ENCODE measurements around the gene CTU1. TPM values are rescaled to one million over a fixed set of nuclear protein-coding genes. Genes with fewer than 3 reads are reported as not detected.

CTU1 gene
- total RNA-seq, 6 experiments from 2014 or later, result 5.0 to 8.9 (median 5.9) TPM

- TF ChIP-seq, protein P1, sequence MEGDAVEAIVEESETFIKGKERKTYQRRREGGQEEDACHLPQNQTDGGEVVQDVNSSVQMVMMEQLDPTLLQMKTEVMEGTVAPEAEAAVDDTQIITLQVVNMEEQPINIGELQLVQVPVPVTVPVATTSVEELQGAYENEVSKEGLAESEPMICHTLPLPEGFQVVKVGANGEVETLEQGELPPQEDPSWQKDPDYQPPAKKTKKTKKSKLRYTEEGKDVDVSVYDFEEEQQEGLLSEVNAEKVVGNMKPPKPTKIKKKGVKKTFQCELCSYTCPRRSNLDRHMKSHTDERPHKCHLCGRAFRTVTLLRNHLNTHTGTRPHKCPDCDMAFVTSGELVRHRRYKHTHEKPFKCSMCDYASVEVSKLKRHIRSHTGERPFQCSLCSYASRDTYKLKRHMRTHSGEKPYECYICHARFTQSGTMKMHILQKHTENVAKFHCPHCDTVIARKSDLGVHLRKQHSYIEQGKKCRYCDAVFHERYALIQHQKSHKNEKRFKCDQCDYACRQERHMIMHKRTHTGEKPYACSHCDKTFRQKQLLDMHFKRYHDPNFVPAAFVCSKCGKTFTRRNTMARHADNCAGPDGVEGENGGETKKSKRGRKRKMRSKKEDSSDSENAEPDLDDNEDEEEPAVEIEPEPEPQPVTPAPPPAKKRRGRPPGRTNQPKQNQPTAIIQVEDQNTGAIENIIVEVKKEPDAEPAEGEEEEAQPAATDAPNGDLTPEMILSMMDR (IDR thresholded peaks at IDR 0.05), result no peak
- peaks cover 29% of the 10 kb centered on the region for H3K9me3 Mint-ChIP-seq
- H3K27ac Mint-ChIP-seq, result no peak overlapping the region
- H3K4me3 Mint-ChIP-seq, result no peak overlapping the region
- H3K27me3 Mint-ChIP-seq (ENCODE audit: insufficient read depth), result peaks cover 7% of the 10 kb centered on the region
- peaks cover 5% of the 10 kb centered on the region; the same call in 1 of the 2 replicates for H3K36me3 Mint-ChIP-seq (ENCODE audit: low read depth)
- DNase-seq, result no peak
- H3K4me1 Mint-ChIP-seq (ENCODE audit: low read depth), result no peaks in the 10 kb centered on the region
Measured at GRCh38 chr19:51065221-51065960, 42.8 kb downstream of the CTU1 start.

DNA sequence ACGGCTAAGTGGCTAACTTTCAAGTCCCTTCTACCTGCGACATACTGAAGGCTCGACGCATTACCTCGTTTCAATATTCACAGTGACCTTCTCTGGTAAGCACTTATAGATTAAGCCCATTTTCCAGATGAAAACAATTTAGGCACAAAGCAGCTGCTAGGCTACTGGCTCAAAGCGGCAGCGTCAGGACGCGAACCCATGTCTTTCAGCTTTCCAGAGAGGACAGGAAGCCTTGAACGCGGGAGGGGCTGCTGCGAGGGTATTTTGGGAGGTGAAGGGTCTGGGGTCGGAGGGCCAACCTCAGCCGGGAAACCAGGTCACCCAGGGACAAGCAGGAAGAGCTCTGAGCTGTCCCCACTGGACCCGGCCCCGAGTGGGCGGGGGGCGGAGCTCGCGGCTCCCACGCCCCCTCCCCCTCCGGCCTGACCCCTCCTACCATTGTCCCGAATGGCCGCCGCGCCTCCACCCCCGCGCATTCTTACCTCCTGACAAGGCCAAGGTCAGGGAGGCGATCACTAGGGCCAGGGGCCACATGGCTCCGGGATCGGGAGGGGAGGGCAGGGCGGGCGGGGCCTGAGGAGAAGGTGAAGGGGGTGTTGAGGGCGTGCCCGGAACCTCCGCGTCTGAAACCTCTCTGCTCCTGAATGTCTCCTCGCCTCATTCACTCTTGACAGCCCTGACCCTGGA, 43.5 kb downstream of the CTU1 start, which contains the start of gene KLK13:
KLK13 (minus strand) TSS at position 559 of the 687 bp plus-strand sequence; CDS start at position 534, 25 bp downstream.
- Mint-ChIP-seq H3K9me3 (peaks cover 29% of the 10 kb centered on the region), H3K27me3 (ENCODE audit: insufficient read depth) (peaks cover 7% of the 10 kb centered on the region), H3K4me3 (no peak within 1 kb of the TSS), H3K27ac (no peak within 1 kb of the TSS), H3K36me3 (ENCODE audit: low read depth) (peaks cover 5% of the 10 kb centered on the region; the same call in 1 of the 2 replicates), H3K4me1 (ENCODE audit: low read depth) (no peaks in the 10 kb centered on the region)
- no peak for DNase-seq
- TF ChIP-seq, protein P1 (IDR thresholded peaks at IDR 0.05), result no peak

- Mint-ChIP-seq H3K27me3 (ENCODE audit: insufficient read depth) (peaks cover 7% of the 10 kb centered on the region), H3K4me1 (ENCODE audit: low read depth) (no peaks in the 10 kb centered on the region), H3K4me3 (no peak overlapping the region), H3K9me3 (peaks cover 29% of the 10 kb centered on the region), H3K36me3 (ENCODE audit: low read depth) (peaks cover 5% of the 10 kb centered on the region; the same call in 1 of the 2 replicates), H3K27ac (no peak overlapping the region)
- DNase-seq, result no peak
- TF ChIP-seq, protein P1 (IDR thresholded peaks at IDR 0.05), result no peak
Measured at GRCh38 chr19:51063664-51064063, 44.5 kb downstream of the CTU1 start.

DNA sequence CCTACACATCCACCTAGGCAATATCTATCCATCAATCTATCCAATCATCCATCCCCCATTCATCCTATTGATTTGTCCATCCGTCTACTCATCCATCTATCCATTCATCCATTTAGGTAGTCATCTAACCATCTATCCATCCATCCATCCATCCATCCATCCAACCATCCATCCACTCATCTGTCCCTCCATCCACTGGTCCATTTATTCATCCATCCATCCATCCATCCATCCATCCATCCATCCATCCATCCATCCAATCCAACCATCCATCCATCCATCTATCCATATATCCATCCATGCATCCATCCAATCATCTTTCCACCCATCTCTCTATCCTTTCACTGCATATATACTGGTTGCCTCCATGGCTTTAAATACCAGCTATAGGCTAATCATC, 47.2 kb downstream of the CTU1 start:
- peaks cover 4% of the 10 kb centered on the region for H3K27me3 Mint-ChIP-seq (ENCODE audit: insufficient read depth)
- H3K4me1 Mint-ChIP-seq (ENCODE audit: low read depth), result no peaks in the 10 kb centered on the region
- H3K36me3 Mint-ChIP-seq (ENCODE audit: low read depth), result no peaks in the 10 kb centered on the region
- H3K4me3 Mint-ChIP-seq, result no peak overlapping the region
- H3K9me3 Mint-ChIP-seq, result peaks cover 19% of the 10 kb centered on the region
- TF ChIP-seq, protein P1 (IDR thresholded peaks at IDR 0.05), result no peak
- DNase-seq, result no peak
- no peak overlapping the region for H3K27ac Mint-ChIP-seq

GRCh38 chr19:51060336-51060735, 47.9 kb downstream of the CTU1 start:
- Mint-ChIP-seq H3K27ac (no peak overlapping the region), H3K4me1 (ENCODE audit: low read depth) (no peaks in the 10 kb centered on the region), H3K36me3 (ENCODE audit: low read depth) (no peaks in the 10 kb centered on the region), H3K27me3 (ENCODE audit: insufficient read depth) (peaks cover 4% of the 10 kb centered on the region), H3K9me3 (peaks cover 22% of the 10 kb centered on the region), H3K4me3 (no peak overlapping the region)
- TF ChIP-seq, protein P1 (IDR thresholded peaks at IDR 0.05), result no peak
- no peak for DNase-seq
